ENCODE results near the gene SLC35C1.

- TF ChIP-seq CTCF (conservative IDR thresholded peaks at IDR 0.05; ENCODE audit: low read length) (no peak), EZH2phosphoT487 (IDR thresholded peaks at IDR 0.05; ENCODE audit: borderline replicate concordance) (no peak)
Measured at GRCh38 chr11:45816614-45817013, 11.7 kb downstream of the SLC35C1 start.

Measured in Loucy (cell line).